GM10847 (cell line): ENCODE measurements around the gene PPP1R9A.

Experiments
- POLR2A ChIP-seq: IDR thresholded peaks from 2 replicates; pipeline ENCODE4 v1.6.1; 2011; ENCODE audit not compliant: insufficient read length; ENCODE audit errors: extremely low read depth

The PPP1R9A gene

DNA sequence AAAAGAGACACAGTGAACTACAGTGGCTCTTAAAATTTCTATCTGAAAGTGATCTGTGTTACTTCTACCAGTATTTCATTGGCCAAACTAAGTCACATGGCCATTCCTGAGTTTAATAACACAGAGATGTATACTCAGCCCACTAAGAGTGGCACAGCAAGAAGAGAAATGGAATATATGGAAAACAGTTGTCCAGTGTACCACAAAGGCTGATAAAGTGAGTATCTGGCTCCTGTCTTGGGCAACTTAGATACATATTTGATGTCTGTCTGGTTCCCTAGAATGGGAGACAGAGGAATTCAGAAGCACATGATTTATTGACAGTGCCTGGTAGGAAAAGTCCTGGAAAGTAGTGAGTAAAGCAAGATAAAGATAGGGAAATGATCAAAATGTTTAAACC lies 427.1 kb downstream of the PPP1R9A start:
- TF ChIP-seq POLR2A, result no peak

DNA sequence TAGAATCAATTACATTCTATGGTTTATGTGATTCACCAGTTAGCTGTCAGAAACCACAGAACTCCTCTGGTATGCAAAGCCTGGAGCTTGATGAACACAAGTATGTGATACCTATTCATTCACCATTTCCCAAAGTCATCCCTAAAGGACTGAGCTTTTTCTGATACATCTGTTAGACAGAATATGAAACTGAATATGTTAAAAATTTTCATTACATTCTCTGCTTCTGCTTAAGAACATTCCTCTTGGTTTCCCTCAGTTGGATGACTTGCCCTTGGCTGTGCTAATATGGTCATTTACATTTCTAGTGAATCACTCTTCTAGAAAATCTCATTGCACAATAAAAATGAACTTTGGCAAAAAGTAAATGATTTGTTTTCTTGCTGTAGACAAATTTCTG lies 427.7 kb downstream of the PPP1R9A start:
- TF ChIP-seq POLR2A, result no peak

DNA sequence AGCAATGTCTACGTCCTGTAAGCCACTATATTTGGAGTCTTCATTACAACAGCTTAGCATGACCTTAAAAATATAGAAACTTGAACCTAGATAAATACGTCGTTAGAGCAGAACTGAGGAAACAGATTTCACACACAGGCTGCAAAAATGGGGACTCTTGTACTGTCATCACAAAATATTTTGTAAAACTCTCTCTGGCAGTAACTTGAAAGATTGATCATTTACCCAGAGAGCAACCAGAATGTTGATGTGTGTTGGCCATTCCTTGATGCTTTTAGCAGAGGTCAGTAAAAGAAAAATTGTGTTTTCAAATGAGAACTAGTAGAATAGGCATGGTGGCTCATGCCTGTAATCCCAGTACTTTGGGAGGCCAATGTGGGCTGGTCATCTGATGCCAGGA lies 431.4 kb downstream of the PPP1R9A start:
- TF ChIP-seq POLR2A, result no peak

DNA sequence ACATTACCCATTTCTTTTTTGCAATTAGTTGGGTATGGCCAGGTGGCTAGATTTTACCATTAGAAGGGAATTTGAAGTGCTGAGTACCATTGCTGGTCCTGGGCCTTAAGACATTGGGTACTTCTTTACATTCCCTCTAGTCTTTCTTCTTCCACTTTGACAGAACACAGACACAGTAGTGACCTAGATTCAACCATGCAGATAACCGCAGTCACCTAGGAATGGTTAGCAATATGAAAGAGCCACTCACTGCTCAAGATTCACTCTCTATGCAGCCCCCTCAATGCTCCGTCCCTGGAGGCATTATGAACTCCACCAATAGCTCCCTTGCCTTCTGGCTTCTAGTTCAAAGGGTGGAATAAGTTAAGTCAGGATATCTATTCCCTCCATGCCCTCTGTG lies 433.1 kb downstream of the PPP1R9A start:
- TF ChIP-seq POLR2A, result no peak

- TF ChIP-seq POLR2A, result no peak
Measured at GRCh38 chr7:95342029-95342428, 434.6 kb downstream of the PPP1R9A start.

DNA sequence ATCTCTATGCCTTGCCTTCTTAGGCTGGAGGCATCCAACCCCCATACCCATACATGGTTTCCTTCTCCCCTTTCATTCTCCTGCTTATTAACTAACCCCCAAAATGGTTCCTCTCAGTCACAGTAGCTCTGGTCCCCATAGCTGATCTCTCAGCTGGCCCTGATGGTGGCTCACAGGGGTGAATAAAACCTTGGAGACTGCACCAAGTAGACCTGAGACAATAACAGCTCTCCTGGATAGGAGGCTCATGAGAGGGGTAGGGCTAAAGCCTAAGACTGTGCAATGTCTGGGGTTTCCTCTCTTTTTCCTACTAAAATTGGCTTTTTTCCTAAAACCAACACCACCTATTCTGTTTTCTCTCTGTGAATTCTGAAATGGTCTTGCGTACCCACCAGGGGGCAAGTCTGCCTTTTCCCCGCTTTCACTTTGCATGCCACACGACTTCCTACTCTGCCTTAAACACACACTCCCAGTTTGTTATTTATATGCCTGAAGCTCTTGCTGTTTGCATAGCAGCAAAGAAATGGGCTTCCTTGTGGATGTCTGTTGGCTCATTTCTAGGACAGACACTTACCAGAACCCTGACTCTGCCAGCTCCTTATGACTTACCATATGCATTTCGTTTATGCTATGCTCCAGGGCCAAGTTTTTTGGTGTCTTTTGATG lies 435.4 kb downstream of the PPP1R9A start:
- TF ChIP-seq POLR2A, result no peak
